ENCODE results near the gene NIN. TPM values are rescaled to one million over a fixed set of nuclear protein-coding genes. Genes with fewer than 3 reads are reported as not detected.

The NIN gene
- total and polyA plus RNA-seq, 11 donors: 11.7 to 48.3 (median 25.0) TPM

DNA sequence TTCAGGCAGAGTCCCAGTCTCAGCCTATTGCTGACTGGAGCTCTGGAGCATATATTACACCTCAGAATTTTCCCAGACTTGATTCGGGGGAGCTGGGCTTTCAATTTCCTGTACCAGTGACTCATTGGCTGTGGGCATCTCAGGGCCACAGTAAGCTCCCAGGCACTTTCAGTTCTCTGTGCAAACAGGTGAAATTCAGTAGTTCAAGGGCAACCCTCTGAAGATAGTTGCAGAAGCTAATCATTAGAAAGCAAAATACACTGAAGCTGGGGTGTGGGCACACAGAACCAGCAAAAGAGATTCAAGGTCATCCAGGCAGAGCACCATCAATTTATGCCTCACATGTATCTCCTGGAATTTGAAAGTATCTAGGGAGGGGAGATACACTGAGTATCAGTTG is 8.1 kb upstream of the NIN start:
- Histone ChIP-seq H3K4me3 (no peak overlapping the region), H3K27me3 (no peaks in the 10 kb centered on the region), H3K4me1 (peaks cover 0 to 7% (median 0%) of the 10 kb centered on the region in 12 donors), H3K9me3 (no peaks in the 10 kb centered on the region), H3K36me3 (no peaks in the 10 kb centered on the region), H3K27ac (no peak overlapping the region)
- 23 to 86% (median 56%) methylated on average over 1 of the region's 1 CpG for WGBS, 4 donors
- intact Hi-C loops (cut with DNase I): no loop called here
- DNase-seq (no peak), ATAC-seq (no peak)
- TF ChIP-seq, protein P1, sequence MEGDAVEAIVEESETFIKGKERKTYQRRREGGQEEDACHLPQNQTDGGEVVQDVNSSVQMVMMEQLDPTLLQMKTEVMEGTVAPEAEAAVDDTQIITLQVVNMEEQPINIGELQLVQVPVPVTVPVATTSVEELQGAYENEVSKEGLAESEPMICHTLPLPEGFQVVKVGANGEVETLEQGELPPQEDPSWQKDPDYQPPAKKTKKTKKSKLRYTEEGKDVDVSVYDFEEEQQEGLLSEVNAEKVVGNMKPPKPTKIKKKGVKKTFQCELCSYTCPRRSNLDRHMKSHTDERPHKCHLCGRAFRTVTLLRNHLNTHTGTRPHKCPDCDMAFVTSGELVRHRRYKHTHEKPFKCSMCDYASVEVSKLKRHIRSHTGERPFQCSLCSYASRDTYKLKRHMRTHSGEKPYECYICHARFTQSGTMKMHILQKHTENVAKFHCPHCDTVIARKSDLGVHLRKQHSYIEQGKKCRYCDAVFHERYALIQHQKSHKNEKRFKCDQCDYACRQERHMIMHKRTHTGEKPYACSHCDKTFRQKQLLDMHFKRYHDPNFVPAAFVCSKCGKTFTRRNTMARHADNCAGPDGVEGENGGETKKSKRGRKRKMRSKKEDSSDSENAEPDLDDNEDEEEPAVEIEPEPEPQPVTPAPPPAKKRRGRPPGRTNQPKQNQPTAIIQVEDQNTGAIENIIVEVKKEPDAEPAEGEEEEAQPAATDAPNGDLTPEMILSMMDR (IDR thresholded peaks at IDR 0.05): no peak

DNA sequence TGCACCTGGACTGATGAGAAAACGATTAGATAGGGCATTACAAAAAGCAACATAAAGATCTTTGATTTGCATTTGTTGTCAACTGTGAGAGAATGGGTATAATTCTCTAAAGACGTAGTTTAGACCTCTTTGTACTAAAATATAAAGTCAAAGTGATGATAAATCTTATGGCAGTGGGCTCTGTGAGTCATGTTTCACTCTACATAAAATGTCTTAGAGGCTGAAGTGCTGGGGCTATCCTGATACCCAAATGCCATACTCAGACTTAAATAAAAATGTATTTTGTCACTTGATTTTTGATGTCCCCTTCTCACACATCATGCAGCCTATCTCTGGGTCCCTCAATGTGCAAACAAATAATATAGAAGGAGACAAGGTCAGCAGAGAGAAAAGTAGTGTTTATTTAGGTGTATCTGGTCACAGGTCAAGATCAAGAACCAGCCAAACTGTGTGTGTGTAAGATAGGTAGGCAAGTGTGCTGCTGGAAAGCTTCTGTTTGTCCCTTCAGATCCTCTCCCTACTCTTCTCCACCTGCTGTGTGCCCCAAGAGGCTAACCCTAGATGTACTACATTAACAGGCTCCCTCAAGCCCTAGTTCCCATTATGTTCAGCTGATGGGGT is 7.0 kb upstream of the NIN start:
- no peaks in the 10 kb centered on the region for H3K27me3 ChIP-seq
- no peaks in the 10 kb centered on the region for H3K36me3 ChIP-seq
- no peak overlapping the region for H3K4me3 ChIP-seq
- DNase-seq (no peak), ATAC-seq (no peak)
- no peaks in the 10 kb centered on the region for H3K9me3 ChIP-seq
- intact Hi-C loops (cut with DNase I): no loop called here
- TF ChIP-seq POLR2A (IDR thresholded peaks at IDR 0.05): no peak
- TF ChIP-seq, protein P1 (IDR thresholded peaks at IDR 0.05): no peak
- WGBS, 4 donors: 83 to 86% (median 85%) methylated on average over 2 of the region's 2 CpGs
- no peak overlapping the region for H3K27ac ChIP-seq
- H3K4me1 ChIP-seq: peaks cover 0 to 7% (median 0%) of the 10 kb centered on the region in 12 donors

DNA sequence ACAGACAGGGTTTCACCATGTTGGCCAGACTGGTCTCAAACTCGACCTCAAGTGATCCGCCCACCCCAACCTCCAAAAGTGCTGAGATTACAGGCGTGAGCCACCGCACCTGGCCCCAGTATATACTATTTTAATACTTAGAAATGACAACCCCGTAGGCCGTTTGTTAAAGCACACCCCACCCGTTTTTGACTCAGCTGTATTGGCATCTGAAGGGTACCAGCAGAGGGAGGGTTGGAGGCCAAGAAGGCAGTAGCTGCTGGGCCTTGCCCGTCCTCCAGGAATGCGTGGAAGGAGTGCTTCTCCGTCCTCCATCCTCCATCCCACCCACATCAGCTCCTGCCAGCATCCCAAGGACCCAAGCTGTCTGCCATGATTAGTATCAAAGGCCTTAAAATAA is 6.3 kb upstream of the NIN start:
- intact Hi-C loops (cut with DNase I): no loop called here
- no peaks in the 10 kb centered on the region for H3K27me3 ChIP-seq
- H3K9me3 ChIP-seq: no peaks in the 10 kb centered on the region
- H3K4me3 ChIP-seq: no peak overlapping the region
- DNase-seq (no peak), ATAC-seq (no peak)
- H3K27ac ChIP-seq: no peak overlapping the region
- H3K36me3 ChIP-seq: no peaks in the 10 kb centered on the region
- TF ChIP-seq POLR2A (IDR thresholded peaks at IDR 0.05): no peak
- TF ChIP-seq, protein P1 (IDR thresholded peaks at IDR 0.05): no peak
- peaks cover 0 to 9% (median 0%) of the 10 kb centered on the region in 12 donors for H3K4me1 ChIP-seq
- WGBS, 4 donors: 90 to 92% (median 91%) methylated on average over 10 of the region's 10 CpGs

- no peak for ATAC-seq
- H3K4me3 ChIP-seq: no peak overlapping the region
- TF ChIP-seq, protein P1 (IDR thresholded peaks at IDR 0.05): no peak
- no peak for TF ChIP-seq POLR2A (IDR thresholded peaks at IDR 0.05)
- 94 to 97% (median 96%) methylated on average over 5 of the region's 5 CpGs for WGBS, 4 donors
- no peak for DNase-seq
- H3K36me3 ChIP-seq: no peaks in the 10 kb centered on the region
- no peaks in the 10 kb centered on the region for H3K27me3 ChIP-seq
- peaks cover 0 to 16% (median 0%) of the 10 kb centered on the region in 12 donors for H3K4me1 ChIP-seq
- intact Hi-C loops (cut with DNase I): no loop called here
- no peaks in the 10 kb centered on the region for H3K9me3 ChIP-seq
- H3K27ac ChIP-seq: no peak overlapping the region
Measured at GRCh38 chr14:50836515-50836914, 5.6 kb upstream of the NIN start.
